GM23338 (cell line): ENCODE results near the gene NOL12. TPM values are rescaled to one million over a fixed set of nuclear protein-coding genes. Genes with fewer than 3 reads are reported as not detected.
A peak's percentile ranks its signal among the peaks of the same experiment; 100 is the strongest.

Experiments
- ATAC-seq: fragments of 200-7000 bp; cut with Tn5 transposase; 3 replicates; pipeline ENCODE4 v1.9.1; 2020
- DNase-seq: peaks from one replicate; pipeline ENCODE4 v3.0.0-alpha.2; 2015; ENCODE audit warnings: low spot score
- H2AFZ ChIP-seq: fragments of 200-600 bp; sonication (generic); 2 replicates; pipeline ENCODE4 v1.8.0; 2016; ENCODE audit warnings: antibody characterized with exemption, mild to moderate bottlenecking, moderate library complexity
- H3F3A ChIP-seq: fragments of 200-600 bp; sonication (generic); replicated peaks from 2 replicates; pipeline ENCODE4 v1.8.0; 2017; ENCODE audit warnings: antibody characterized with exemption, mixed run types, low read depth
- H3K27ac ChIP-seq: fragments of 200-600 bp; sonication (generic); 2 replicates; pipeline ENCODE4 v1.6.1; 2016; ENCODE audit warnings: low read depth
- H3K27me3 ChIP-seq: fragments of 200-600 bp; sonication (generic); 2 replicates; pipeline ENCODE4 v1.8.0; 2016; ENCODE audit warnings: mild to moderate bottlenecking, mixed run types, moderate library complexity; ENCODE audit not compliant: insufficient read depth
- H3K36me3 ChIP-seq: fragments of 200-600 bp; sonication (generic); 2 replicates; pipeline ENCODE4 v1.8.0; 2016; ENCODE audit warnings: mild to moderate bottlenecking; ENCODE audit not compliant: insufficient read depth
- H3K4me1 ChIP-seq: fragments of 200-600 bp; sonication (generic); 2 replicates; pipeline ENCODE4 v1.8.0; 2016; ENCODE audit warnings: mild to moderate bottlenecking, moderate library complexity; ENCODE audit not compliant: insufficient read depth
- H3K4me2 ChIP-seq: fragments of 200-600 bp; sonication (generic); 2 replicates; pipeline ENCODE4 v1.7.1; 2017; ENCODE audit warnings: mixed run types
- H3K4me3 ChIP-seq: fragments of 200-600 bp; sonication (generic); 2 replicates; pipeline ENCODE4 v1.6.1; 2016; ENCODE audit warnings: mixed run types
- H3K79me2 ChIP-seq: fragments of 200-600 bp; sonication (generic); replicated peaks from 2 replicates; pipeline ENCODE4 v1.8.0; 2017; ENCODE audit warnings: mild to moderate bottlenecking; ENCODE audit not compliant: insufficient read depth
- H3K9me2 ChIP-seq: fragments of 200-600 bp; sonication (generic); 2 replicates; pipeline ENCODE4 v1.8.0; 2017; ENCODE audit not compliant: insufficient read depth
- H4K20me1 ChIP-seq: fragments of 200-600 bp; sonication (generic); replicated peaks from 2 replicates; pipeline ENCODE4 v1.8.0; 2017; ENCODE audit warnings: mild to moderate bottlenecking; ENCODE audit not compliant: insufficient read depth
- H3K27ac Mint-ChIP-seq: 2 replicates; pipeline ENCODE4 v1.8.0; 2020; ENCODE audit warnings: inconsistent platforms, mild to moderate bottlenecking, moderate library complexity, mixed read lengths
- H3K27me3 Mint-ChIP-seq: 3 replicates; pipeline ENCODE4 v1.8.0; 2022; ENCODE audit warnings: low read depth, mild to moderate bottlenecking, moderate library complexity, mixed read lengths, inconsistent platforms; ENCODE audit not compliant: insufficient read depth, poor library complexity
- H3K36me3 Mint-ChIP-seq: 3 replicates; pipeline ENCODE4 v1.8.0; 2021; ENCODE audit warnings: low read depth, mild to moderate bottlenecking, inconsistent platforms, moderate library complexity, mixed read lengths
- H3K4me1 Mint-ChIP-seq: 3 replicates; pipeline ENCODE4 v1.8.0; 2020; ENCODE audit warnings: mild to moderate bottlenecking, inconsistent platforms, mixed read lengths
- H3K4me3 Mint-ChIP-seq: 3 replicates; pipeline ENCODE4 v1.8.0; 2021; ENCODE audit warnings: moderate library complexity, mild to moderate bottlenecking, inconsistent platforms, mixed read lengths
- H3K9me3 Mint-ChIP-seq: 3 replicates; pipeline ENCODE4 v1.8.0; 2020; ENCODE audit warnings: moderate library complexity, mild to moderate bottlenecking, inconsistent platforms, mixed read lengths
- CREB1 ChIP-seq: fragments of 250-450 bp; sonication (Bioruptor Pico); IDR thresholded peaks from 2 replicates; pipeline ENCODE4 v1.5.0; 2020; ENCODE audit warnings: low read depth, mild to moderate bottlenecking, moderate library complexity
- ETS1 ChIP-seq: IDR thresholded peaks from 2 replicates; pipeline ENCODE4 v1.6.1; 2016; ENCODE audit warnings: antibody characterized with exemption
- NANOG ChIP-seq: IDR thresholded peaks from 2 replicates; pipeline ENCODE4 v1.6.1; 2016; ENCODE audit warnings: antibody characterized with exemption, borderline replicate concordance
- POLR2AphosphoS5 ChIP-seq: IDR thresholded peaks from 2 replicates; pipeline ENCODE4 v1.6.1; 2016; ENCODE audit warnings: antibody characterized with exemption, low read depth
- STAT1 ChIP-seq: IDR thresholded peaks from one replicate; pipeline ENCODE4 v1.6.1; 2016; ENCODE audit warnings: antibody characterized with exemption; ENCODE audit not compliant: unreplicated experiment
- ZNF331 ChIP-seq: fragments of 250-450 bp; sonication (Bioruptor Pico); IDR thresholded peaks from 2 replicates; pipeline ENCODE4 v1.5.0; 2020; ENCODE audit warnings: low read depth, mild to moderate bottlenecking, moderate library complexity
- ZNF462 ChIP-seq: fragments of 250-450 bp; sonication (Bioruptor Pico); IDR thresholded peaks from 2 replicates; pipeline ENCODE4 v1.5.0; 2020; ENCODE audit warnings: mild to moderate bottlenecking, moderate library complexity
- polyA plus RNA-seq: library from polyadenylated mRNA; unstranded; fragments of >200 nt; fragmentation: Nextera tagmentation; extraction: Ambion mirVana; gene quantifications from 2 replicates; pipeline ENCODE4 v1.2.1, GENCODE V29; 2016
- total RNA-seq: library from RNA; depleted of rRNA; stranded (reverse); fragments of >200 nt; shearing (Covaris generic); gene quantifications from 2 replicates; pipeline ENCODE4 v1.2.3, GENCODE V29; 2014

NOL12 gene
- total and polyA plus RNA-seq, 2 experiments from 2014 or later: 22.2 to 48.5 TPM

- peaks cover 14% of the 10 kb centered on the region for H3K36me3 Mint-ChIP-seq
- H3K4me3 Mint-ChIP-seq: no peak overlapping the region
- H3K4me3 ChIP-seq: no peak overlapping the region
- peaks cover 57% of the 10 kb centered on the region for H3K27me3 Mint-ChIP-seq
- DNase-seq: peak; percentile 45
- no peak overlapping the region for H3K27ac Mint-ChIP-seq
- no peak overlapping the region for H3K4me2 ChIP-seq
- peak; percentile 5; the same call in 2 of the 3 replicates for ATAC-seq
- H3K79me2 ChIP-seq: no peaks in the 10 kb centered on the region
- H3K9me3 Mint-ChIP-seq: no peaks in the 10 kb centered on the region
- no peak overlapping the region for H2AFZ ChIP-seq
- no peak overlapping the region for H3K27ac ChIP-seq
- no peaks in the 10 kb centered on the region for H3K4me1 ChIP-seq
- H4K20me1 ChIP-seq: no peaks in the 10 kb centered on the region; the same call in 1 of the 2 replicates
- peaks cover 13% of the 10 kb centered on the region for H3K4me1 Mint-ChIP-seq
- peaks cover 83% of the 10 kb centered on the region for H3K27me3 ChIP-seq
- TF ChIP-seq STAT1: no peak
- no peak for TF ChIP-seq ZNF331
- no peak for TF ChIP-seq POLR2AphosphoS5
- TF ChIP-seq NANOG: no peak
- no peak for TF ChIP-seq CREB1 (CRISPR knock-in tag)
- no peak for TF ChIP-seq ETS1
- no peak for TF ChIP-seq ZNF462 (CRISPR knock-in tag)
- H3F3A ChIP-seq: peaks cover 15% of the 10 kb centered on the region
- no peaks in the 10 kb centered on the region for H3K36me3 ChIP-seq
- no peaks in the 10 kb centered on the region for H3K9me2 ChIP-seq
Observed at GRCh38 chr22:37741312-37741795, 55.2 kb downstream of the NOL12 start.
